ENCODE measurements around the gene CARM1.
"Not testable (repeated sequence)": the region's sequence is repeated elsewhere in the genome, so short reads cannot be mapped to it uniquely, and the experiment has no call there.

CARM1 gene

GRCh38 chr19:10835089-10835753, 36.1 kb upstream of the CARM1 start:
- Histone ChIP-seq H3K27ac (ENCODE audit: low read length) (peak overlapping the region; percentile 94; the same call in 1 of the 2 replicates), H4K20me1 (ENCODE audit: insufficient read depth, low read length) (no peaks in the 10 kb centered on the region), H3K9ac (ENCODE audit: low read length) (no peak overlapping the region), H3K9me3 (replicated peaks; ENCODE audit: insufficient read depth, low read length) (0 out of 2 replicates have a peak, but pooled peaks cover 4% of the 10 kb centered on the region), H3K9me2 (replicated peaks; ENCODE audit: insufficient read depth, low read length) (no peaks in the 10 kb centered on the region), H3K4me3 (ENCODE audit: low read length) (peak overlapping the region; percentile 88; the same call in 1 of the 2 replicates), H3K27me3 (replicated peaks; ENCODE audit: insufficient read depth, low read length) (no peaks in the 10 kb centered on the region), H3K4me1 (ENCODE audit: low read length) (peaks cover 12% of the 10 kb centered on the region), H3K36me3 (replicated peaks; ENCODE audit: insufficient read depth, low read length) (no peaks in the 10 kb centered on the region), H3F3A (ENCODE audit: insufficient read depth, low read length) (peaks cover 7% of the 10 kb centered on the region; the same call in 1 of the 2 replicates), H2AFZ (ENCODE audit: low read length) (no peak overlapping the region), H3K4me2 (ENCODE audit: low read depth, low read length) (peak overlapping the region; percentile 48; the same call in 1 of the 2 replicates), H3K79me2 (ENCODE audit: low read length) (peaks cover 6% of the 10 kb centered on the region; the same call in 1 of the 2 replicates)
- peak; percentile 99 for DNase-seq
- TF ChIP-seq, protein P1, sequence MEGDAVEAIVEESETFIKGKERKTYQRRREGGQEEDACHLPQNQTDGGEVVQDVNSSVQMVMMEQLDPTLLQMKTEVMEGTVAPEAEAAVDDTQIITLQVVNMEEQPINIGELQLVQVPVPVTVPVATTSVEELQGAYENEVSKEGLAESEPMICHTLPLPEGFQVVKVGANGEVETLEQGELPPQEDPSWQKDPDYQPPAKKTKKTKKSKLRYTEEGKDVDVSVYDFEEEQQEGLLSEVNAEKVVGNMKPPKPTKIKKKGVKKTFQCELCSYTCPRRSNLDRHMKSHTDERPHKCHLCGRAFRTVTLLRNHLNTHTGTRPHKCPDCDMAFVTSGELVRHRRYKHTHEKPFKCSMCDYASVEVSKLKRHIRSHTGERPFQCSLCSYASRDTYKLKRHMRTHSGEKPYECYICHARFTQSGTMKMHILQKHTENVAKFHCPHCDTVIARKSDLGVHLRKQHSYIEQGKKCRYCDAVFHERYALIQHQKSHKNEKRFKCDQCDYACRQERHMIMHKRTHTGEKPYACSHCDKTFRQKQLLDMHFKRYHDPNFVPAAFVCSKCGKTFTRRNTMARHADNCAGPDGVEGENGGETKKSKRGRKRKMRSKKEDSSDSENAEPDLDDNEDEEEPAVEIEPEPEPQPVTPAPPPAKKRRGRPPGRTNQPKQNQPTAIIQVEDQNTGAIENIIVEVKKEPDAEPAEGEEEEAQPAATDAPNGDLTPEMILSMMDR (IDR thresholded peaks at IDR 0.05; ENCODE audit: low read length): no peak
- TF ChIP-seq EZH2 (optimal IDR thresholded peaks at IDR 0.05; ENCODE audit: low read depth, low read length) (no peak), EZH2phosphoT487 (IDR thresholded peaks at IDR 0.05; ENCODE audit: low read length) (no peak)

GRCh38 chr19:10835754-10836478, 35.4 kb upstream of the CARM1 start, which contains the start of gene TMED1:
Gene TMED1 (minus strand): TSS chr19:10836212. CDS start chr19:10836191, 21 bp downstream.
- peak within 1 kb of the TSS; percentile 48 for H3K4me2 ChIP-seq (ENCODE audit: low read depth, low read length)
- no peaks in the 10 kb centered on the region for H4K20me1 ChIP-seq (ENCODE audit: insufficient read depth, low read length)
- peak within 1 kb of the TSS; percentile 99 for H3K9ac ChIP-seq (ENCODE audit: low read length)
- peaks cover 7% of the 10 kb centered on the region; the same call in 1 of the 2 replicates for H3F3A ChIP-seq (ENCODE audit: insufficient read depth, low read length)
- no peaks in the 10 kb centered on the region for H3K27me3 ChIP-seq (replicated peaks; ENCODE audit: insufficient read depth, low read length)
- H3K4me3 ChIP-seq (ENCODE audit: low read length): peak within 1 kb of the TSS; percentile 88
- peaks cover 12% of the 10 kb centered on the region for H3K4me1 ChIP-seq (ENCODE audit: low read length)
- DNase-seq: peak; percentile 94
- TF ChIP-seq, protein P1 (IDR thresholded peaks at IDR 0.05; ENCODE audit: low read length): no peak
- no peak for TF ChIP-seq EZH2 (optimal IDR thresholded peaks at IDR 0.05; ENCODE audit: low read depth, low read length)
- TF ChIP-seq EZH2phosphoT487 (IDR thresholded peaks at IDR 0.05; ENCODE audit: low read length): no peak
- H3K9me2 ChIP-seq (replicated peaks; ENCODE audit: insufficient read depth, low read length): no peaks in the 10 kb centered on the region
- no peaks in the 10 kb centered on the region for H3K36me3 ChIP-seq (replicated peaks; ENCODE audit: insufficient read depth, low read length)
- peaks cover 6% of the 10 kb centered on the region; the same call in 1 of the 2 replicates for H3K79me2 ChIP-seq (ENCODE audit: low read length)
- H3K27ac ChIP-seq (ENCODE audit: low read length): peak within 1 kb of the TSS; percentile 94
- 0 out of 2 replicates have a peak, but pooled peaks cover 4% of the 10 kb centered on the region for H3K9me3 ChIP-seq (replicated peaks; ENCODE audit: insufficient read depth, low read length)
- H2AFZ ChIP-seq (ENCODE audit: low read length): peak within 1 kb of the TSS; percentile 64

DNA sequence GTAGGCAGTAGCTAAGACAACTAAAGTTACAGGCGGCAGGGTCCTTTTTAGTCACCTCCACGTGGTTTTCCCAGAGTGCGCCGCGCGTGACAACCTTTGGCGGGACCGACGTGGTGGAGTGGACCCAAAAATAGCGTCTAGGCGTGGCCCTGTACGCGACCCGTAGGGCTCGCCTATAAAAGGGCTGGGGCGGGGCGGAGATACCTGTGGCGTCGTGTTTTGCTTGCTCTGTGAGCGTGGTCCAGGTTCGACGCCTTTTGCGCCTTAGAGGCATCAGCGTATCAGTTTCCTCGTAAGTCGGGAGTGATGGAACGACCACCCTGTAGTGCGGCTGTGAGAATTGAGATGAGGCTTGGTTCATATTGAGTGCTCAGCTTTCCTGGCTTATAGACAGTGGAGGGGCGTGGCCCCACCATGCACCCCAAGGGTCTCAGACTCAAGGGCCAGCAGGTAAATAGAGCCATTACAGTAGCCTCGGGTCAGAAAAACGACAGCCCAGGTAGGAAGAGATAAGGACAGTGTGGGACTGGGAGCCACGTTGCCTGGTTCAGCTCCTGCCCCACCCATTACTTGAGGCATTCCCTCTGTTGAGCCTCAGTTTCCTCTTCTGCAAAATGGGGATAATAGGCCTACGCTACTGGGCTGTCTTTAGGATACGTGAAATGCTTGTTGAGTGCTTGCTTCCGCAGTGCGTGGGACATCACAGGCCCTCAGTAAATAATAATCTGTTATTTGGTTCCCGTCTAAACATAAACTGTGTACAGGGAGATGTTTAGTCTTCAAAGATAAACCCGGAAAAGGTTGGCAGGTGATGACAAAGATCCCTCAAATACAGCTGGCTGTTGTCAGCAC, 34.6 kb upstream of the CARM1 start:
- Histone ChIP-seq H3K9me2 (replicated peaks; ENCODE audit: insufficient read depth, low read length) (no peaks in the 10 kb centered on the region), H2AFZ (ENCODE audit: low read length) (peak overlapping the region; percentile 64), H3K9ac (ENCODE audit: low read length) (peak overlapping the region; percentile 99), H3K9me3 (replicated peaks; ENCODE audit: insufficient read depth, low read length) (0 out of 2 replicates have a peak, but pooled peaks cover 4% of the 10 kb centered on the region), H4K20me1 (ENCODE audit: insufficient read depth, low read length) (no peaks in the 10 kb centered on the region), H3F3A (ENCODE audit: insufficient read depth, low read length) (peaks cover 7% of the 10 kb centered on the region; the same call in 1 of the 2 replicates), H3K4me2 (ENCODE audit: low read depth, low read length) (peak overlapping the region; percentile 48), H3K4me3 (ENCODE audit: low read length) (peak overlapping the region; percentile 88), H3K79me2 (ENCODE audit: low read length) (peaks cover 6% of the 10 kb centered on the region; the same call in 1 of the 2 replicates), H3K36me3 (replicated peaks; ENCODE audit: insufficient read depth, low read length) (no peaks in the 10 kb centered on the region), H3K4me1 (ENCODE audit: low read length) (peaks cover 12% of the 10 kb centered on the region), H3K27ac (ENCODE audit: low read length) (peak overlapping the region; percentile 94), H3K27me3 (replicated peaks; ENCODE audit: insufficient read depth, low read length) (no peaks in the 10 kb centered on the region; the same call in 1 of the 2 replicates)
- DNase-seq: peak; percentile 88
- no peak for TF ChIP-seq EZH2 (optimal IDR thresholded peaks at IDR 0.05; ENCODE audit: low read depth, low read length)
- TF ChIP-seq EZH2phosphoT487 (IDR thresholded peaks at IDR 0.05; ENCODE audit: low read length): no peak
- TF ChIP-seq, protein P1 (IDR thresholded peaks at IDR 0.05; ENCODE audit: low read length): no peak

DNA sequence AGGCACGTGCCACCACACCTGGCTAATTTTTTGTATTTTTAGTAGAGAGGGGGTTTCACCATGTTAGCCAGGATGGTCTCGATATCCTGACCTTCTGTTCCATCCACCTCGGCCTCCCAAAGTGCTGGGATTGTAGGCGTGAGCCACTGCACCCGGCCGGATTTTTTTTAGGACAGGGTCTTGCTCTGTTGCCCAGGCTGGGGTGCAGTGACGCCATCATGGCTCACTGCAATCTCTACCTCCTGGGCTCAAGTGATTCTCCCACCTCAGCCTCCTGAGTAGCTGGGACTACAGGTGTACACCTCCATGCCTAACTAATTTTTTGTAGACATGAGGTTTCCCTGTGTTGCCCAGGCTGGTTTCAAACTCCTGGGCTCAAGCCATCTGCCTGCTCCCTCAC, 33.7 kb upstream of the CARM1 start:
- H3K4me2 ChIP-seq (ENCODE audit: low read depth, low read length); DNase-seq; H3K9ac ChIP-seq (ENCODE audit: low read length); H3K36me3 ChIP-seq (replicated peaks; ENCODE audit: insufficient read depth, low read length); H3K9me3 ChIP-seq (replicated peaks; ENCODE audit: insufficient read depth, low read length); H4K20me1 ChIP-seq (ENCODE audit: insufficient read depth, low read length); H3K27ac ChIP-seq (ENCODE audit: low read length); H3K4me3 ChIP-seq (ENCODE audit: low read length); H3F3A ChIP-seq (ENCODE audit: insufficient read depth, low read length); H3K27me3 ChIP-seq (replicated peaks; ENCODE audit: insufficient read depth, low read length); H3K79me2 ChIP-seq (ENCODE audit: low read length); H2AFZ ChIP-seq (ENCODE audit: low read length); H3K9me2 ChIP-seq (replicated peaks; ENCODE audit: insufficient read depth, low read length): not testable (repeated sequence)
- peaks cover 12% of the 10 kb centered on the region for H3K4me1 ChIP-seq (ENCODE audit: low read length)

All from MM.1S (cell line).